RWPE2 (cell line): ENCODE data around the gene SOCS4.
"Not testable (repeated sequence)": the region's sequence is repeated elsewhere in the genome, so short reads cannot be mapped to it uniquely, and the experiment has no call there.

ENCODE experiments used
- ATAC-seq: fragments of 200-7000 bp; cut with Tn5 transposase; 3 replicates; pipeline ENCODE4 v1.9.1; 2021; ENCODE audit warnings: low read depth
- DNase-seq: peaks from one replicate; pipeline ENCODE4 v3.0.0-alpha.2; 2020; ENCODE audit warnings: low spot score
- H3K27ac ChIP-seq: fragments of 450-650 bp; 2 replicates; pipeline ENCODE4 v1.5.1; 2017; ENCODE audit warnings: mild to moderate bottlenecking; ENCODE audit not compliant: poor library complexity, severe bottlenecking
- H3K27me3 ChIP-seq: fragments of 250-450 bp; sonication (Bioruptor Pico); 2 replicates; pipeline ENCODE4 v1.5.1; 2021; ENCODE audit warnings: mild to moderate bottlenecking, moderate library complexity; ENCODE audit not compliant: insufficient read depth, poor library complexity, severe bottlenecking
- H3K36me3 ChIP-seq: fragments of 250-450 bp; sonication (Bioruptor Pico); 2 replicates; pipeline ENCODE4 v1.5.1; 2020; ENCODE audit warnings: low read depth, mild to moderate bottlenecking, moderate library complexity
- H3K4me1 ChIP-seq: fragments of 250-450 bp; sonication (Bioruptor Pico); 2 replicates; pipeline ENCODE4 v1.5.1; 2021; ENCODE audit warnings: mild to moderate bottlenecking, moderate library complexity; ENCODE audit not compliant: insufficient read depth, poor library complexity, severe bottlenecking
- H3K4me3 ChIP-seq: fragments of 250-450 bp; sonication (Bioruptor Pico); 2 replicates; pipeline ENCODE4 v1.5.1; 2021; ENCODE audit warnings: mild to moderate bottlenecking, moderate library complexity; ENCODE audit not compliant: severe bottlenecking
- H3K9me3 ChIP-seq: fragments of 250-450 bp; sonication (Bioruptor Pico); 2 replicates; pipeline ENCODE4 v1.5.1; 2021; ENCODE audit warnings: mild to moderate bottlenecking, moderate library complexity; ENCODE audit not compliant: severe bottlenecking
- TF ChIP-seq, protein P1 (sequence below): fragments of 450-650 bp; IDR thresholded peaks from one replicate; pipeline ENCODE4 v1.5.1; 2017; ENCODE audit warnings: mild to moderate bottlenecking, moderate library complexity; ENCODE audit not compliant: poor library complexity, severe bottlenecking

SOCS4 gene

DNA sequence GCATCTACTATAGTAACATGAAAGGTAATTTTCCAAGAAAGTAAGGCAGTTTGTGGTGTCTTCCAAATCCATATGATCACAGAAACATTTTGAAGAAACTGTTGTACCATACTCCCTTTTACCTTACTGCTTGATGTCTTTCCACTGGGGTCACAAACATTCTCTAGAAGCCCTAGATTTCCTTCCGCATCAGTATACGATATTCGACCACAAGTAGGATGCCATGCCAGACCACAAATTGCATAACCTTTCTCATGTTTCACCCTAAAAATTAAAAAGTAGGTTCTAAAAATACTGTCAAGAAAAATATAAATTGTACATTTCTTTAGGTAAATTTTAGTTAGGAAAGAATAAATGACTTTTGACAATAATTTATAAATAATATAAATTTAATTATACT lies 26.7 kb upstream of the SOCS4 start:
- Histone ChIP-seq H3K27ac (no peak overlapping the region), H3K36me3 (peaks cover 89% of the 10 kb centered on the region), H3K4me1 (no peaks in the 10 kb centered on the region), H3K4me3 (no peak overlapping the region), H3K9me3 (no peaks in the 10 kb centered on the region), H3K27me3 (no peaks in the 10 kb centered on the region)
- TF ChIP-seq, protein P1, sequence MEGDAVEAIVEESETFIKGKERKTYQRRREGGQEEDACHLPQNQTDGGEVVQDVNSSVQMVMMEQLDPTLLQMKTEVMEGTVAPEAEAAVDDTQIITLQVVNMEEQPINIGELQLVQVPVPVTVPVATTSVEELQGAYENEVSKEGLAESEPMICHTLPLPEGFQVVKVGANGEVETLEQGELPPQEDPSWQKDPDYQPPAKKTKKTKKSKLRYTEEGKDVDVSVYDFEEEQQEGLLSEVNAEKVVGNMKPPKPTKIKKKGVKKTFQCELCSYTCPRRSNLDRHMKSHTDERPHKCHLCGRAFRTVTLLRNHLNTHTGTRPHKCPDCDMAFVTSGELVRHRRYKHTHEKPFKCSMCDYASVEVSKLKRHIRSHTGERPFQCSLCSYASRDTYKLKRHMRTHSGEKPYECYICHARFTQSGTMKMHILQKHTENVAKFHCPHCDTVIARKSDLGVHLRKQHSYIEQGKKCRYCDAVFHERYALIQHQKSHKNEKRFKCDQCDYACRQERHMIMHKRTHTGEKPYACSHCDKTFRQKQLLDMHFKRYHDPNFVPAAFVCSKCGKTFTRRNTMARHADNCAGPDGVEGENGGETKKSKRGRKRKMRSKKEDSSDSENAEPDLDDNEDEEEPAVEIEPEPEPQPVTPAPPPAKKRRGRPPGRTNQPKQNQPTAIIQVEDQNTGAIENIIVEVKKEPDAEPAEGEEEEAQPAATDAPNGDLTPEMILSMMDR, result no peak
- ATAC-seq, result no peak
- DNase-seq, result no peak

DNA sequence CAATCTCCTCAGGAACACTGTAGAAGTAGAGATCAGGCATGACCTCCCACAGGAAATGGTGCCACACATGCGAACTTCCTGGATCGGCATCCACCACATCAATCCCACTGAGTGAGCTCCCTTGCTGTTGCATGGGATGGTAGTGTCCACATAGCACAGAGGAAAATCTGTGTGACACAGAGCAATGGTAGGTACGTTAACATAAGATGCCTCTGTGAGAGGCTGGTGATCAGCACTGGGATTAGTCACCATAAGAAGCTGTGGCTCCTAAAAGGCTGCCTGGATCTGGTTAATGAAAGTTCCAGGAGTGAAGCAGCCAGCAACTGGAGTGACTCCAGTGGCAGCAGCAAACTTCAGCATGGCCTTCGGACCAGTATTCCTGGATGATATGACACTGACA lies 22.0 kb upstream of the SOCS4 start:
- no peak overlapping the region for H3K4me3 ChIP-seq
- TF ChIP-seq, protein P1, result no peak
- H3K9me3 ChIP-seq, result no peaks in the 10 kb centered on the region
- peaks cover 93% of the 10 kb centered on the region for H3K36me3 ChIP-seq
- DNase-seq (no peak), ATAC-seq (no peak)
- H3K27ac ChIP-seq, result no peak overlapping the region
- H3K4me1 ChIP-seq, result no peaks in the 10 kb centered on the region
- no peaks in the 10 kb centered on the region for H3K27me3 ChIP-seq

DNA sequence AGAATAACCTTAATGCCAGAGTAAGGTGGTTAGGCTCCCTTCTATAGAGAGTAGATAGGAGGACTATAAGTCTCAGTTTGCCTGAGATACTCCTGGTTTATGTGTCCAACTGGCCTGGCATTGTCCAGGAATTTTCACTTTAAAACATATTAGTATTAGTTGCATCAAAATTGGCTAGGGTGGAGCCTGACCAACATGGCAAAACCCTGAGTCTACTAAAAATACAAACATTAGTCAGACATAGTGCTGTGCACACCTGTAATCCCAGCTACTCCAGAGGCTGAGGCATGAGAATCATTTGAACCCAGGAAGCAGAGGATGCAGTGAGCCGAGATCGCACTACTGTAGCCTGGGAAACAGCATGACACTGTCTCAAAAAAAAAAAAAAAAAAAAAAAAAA lies 12.0 kb upstream of the SOCS4 start:
- ATAC-seq (peak; percentile 52; the same call in 2 of the 3 replicates), DNase-seq (no peak)
- H3K27ac ChIP-seq, result no peak overlapping the region
- no peaks in the 10 kb centered on the region for H3K4me1 ChIP-seq
- no peaks in the 10 kb centered on the region for H3K9me3 ChIP-seq
- H3K4me3 ChIP-seq, result no peak overlapping the region
- H3K36me3 ChIP-seq, result peaks cover 79% of the 10 kb centered on the region
- no peaks in the 10 kb centered on the region for H3K27me3 ChIP-seq
- TF ChIP-seq, protein P1, result no peak

DNA sequence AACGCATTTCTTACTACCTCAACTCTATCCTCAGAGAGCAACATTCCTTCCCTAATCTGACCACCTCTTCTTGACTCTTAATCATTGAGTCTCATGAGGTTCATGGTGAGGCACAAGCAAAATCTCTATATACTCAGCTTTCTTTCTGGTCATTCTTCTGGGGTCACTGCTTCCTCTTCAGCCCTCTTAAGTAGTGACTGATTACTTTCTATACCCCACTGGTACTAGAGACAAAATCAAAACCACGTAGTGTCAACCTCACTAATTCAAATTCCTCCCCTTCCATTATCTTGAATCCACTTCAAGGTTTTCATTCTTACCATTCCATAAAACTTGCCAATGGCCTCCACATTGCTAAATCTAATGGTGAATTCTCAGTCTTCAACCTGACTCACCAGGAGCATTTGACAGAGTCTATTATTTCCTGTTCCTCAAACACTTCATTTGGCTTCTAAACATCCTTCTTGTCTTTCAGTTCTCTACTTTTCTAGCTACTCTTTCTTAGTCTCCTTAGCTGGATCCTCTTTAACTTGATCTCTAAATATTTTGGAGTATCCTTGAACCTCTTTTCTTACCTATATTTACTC lies 7.0 kb upstream of the SOCS4 start:
- TF ChIP-seq, protein P1, result no peak
- Histone ChIP-seq H3K27ac (no peak overlapping the region), H3K36me3 (peaks cover 77% of the 10 kb centered on the region), H3K27me3 (no peaks in the 10 kb centered on the region), H3K9me3 (no peaks in the 10 kb centered on the region), H3K4me3 (no peak overlapping the region), H3K4me1 (no peaks in the 10 kb centered on the region)
- DNase-seq (no peak), ATAC-seq (no peak)

DNA sequence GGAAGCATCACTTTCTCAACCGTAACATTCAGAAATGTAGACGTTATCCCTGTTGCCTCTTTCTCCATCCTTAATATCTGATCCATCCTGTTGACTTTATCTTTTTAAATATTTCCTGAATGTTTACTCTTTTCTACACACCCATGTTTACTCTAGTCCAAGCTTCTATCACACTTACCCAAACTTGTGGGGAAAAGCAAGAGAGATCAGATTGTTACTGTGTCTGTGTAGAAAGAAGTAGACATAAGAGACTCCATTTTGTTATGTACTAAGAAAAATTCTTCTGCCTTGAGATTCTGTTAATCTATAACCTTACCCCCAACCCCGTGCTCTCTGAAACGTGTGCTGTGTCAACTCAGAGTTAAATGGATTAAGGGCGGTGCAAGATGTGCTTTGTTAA lies 2.7 kb upstream of the SOCS4 start:
- not testable (repeated sequence) for DNase-seq, H3K9me3 ChIP-seq, H3K27ac ChIP-seq, ATAC-seq, H3K27me3 ChIP-seq, H3K4me3 ChIP-seq
- H3K4me1 ChIP-seq, result peaks cover 22% of the 10 kb centered on the region
- peaks cover 50% of the 10 kb centered on the region for H3K36me3 ChIP-seq
